ENCODE measurements around the gene TLR8.

TLR8 gene

DNA sequence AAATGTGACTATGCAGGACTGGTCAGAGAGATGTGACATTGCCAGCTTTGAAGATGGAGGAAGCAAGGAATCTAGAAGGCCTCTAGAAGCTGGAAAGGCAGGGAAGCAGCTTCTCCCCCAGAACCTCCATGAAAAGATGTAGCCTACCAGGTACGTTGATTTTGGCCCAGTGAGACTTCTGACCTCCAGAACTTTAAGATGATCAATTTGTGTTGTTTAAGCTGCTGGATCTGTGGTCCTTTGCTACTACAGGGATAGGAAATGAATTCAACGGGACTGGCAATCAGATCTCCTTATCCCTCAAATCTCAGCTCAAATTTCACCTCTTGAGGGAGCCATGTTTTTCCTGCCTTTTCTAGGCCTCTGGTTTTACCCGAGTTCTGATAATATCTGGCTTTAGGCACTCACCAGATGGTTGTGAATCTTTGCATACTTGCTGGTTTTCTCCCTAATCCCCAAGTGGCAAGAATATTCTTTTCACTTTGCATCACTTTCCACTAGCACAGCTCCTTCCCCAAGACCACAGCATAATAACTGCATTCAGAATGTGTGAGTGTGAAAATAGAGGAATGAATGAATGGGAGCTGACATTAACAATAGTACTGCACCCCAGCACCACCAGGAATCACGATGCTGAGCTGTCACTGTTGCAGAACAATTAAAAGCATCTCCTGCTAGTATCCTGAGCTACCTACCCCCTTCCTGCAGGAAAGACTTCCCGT lies 42.9 kb downstream of the TLR8 start:
- Mint-ChIP-seq H3K4me1 (peaks cover 42% of the 10 kb centered on the region), H3K27ac (peak overlapping the region; percentile 76 to 93 (median 80)), H3K36me3 (ENCODE audit: low read depth) (no peaks in the 10 kb centered on the region), H3K9me3 (peaks cover 3% of the 10 kb centered on the region), H3K27me3 (ENCODE audit: low read depth) (no peaks in the 10 kb centered on the region), H3K4me3 (no peak overlapping the region)
- TF ChIP-seq, protein P1, sequence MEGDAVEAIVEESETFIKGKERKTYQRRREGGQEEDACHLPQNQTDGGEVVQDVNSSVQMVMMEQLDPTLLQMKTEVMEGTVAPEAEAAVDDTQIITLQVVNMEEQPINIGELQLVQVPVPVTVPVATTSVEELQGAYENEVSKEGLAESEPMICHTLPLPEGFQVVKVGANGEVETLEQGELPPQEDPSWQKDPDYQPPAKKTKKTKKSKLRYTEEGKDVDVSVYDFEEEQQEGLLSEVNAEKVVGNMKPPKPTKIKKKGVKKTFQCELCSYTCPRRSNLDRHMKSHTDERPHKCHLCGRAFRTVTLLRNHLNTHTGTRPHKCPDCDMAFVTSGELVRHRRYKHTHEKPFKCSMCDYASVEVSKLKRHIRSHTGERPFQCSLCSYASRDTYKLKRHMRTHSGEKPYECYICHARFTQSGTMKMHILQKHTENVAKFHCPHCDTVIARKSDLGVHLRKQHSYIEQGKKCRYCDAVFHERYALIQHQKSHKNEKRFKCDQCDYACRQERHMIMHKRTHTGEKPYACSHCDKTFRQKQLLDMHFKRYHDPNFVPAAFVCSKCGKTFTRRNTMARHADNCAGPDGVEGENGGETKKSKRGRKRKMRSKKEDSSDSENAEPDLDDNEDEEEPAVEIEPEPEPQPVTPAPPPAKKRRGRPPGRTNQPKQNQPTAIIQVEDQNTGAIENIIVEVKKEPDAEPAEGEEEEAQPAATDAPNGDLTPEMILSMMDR (IDR thresholded peaks at IDR 0.05; ENCODE audit: unreplicated experiment in 3 of 3) = no peak

DNA sequence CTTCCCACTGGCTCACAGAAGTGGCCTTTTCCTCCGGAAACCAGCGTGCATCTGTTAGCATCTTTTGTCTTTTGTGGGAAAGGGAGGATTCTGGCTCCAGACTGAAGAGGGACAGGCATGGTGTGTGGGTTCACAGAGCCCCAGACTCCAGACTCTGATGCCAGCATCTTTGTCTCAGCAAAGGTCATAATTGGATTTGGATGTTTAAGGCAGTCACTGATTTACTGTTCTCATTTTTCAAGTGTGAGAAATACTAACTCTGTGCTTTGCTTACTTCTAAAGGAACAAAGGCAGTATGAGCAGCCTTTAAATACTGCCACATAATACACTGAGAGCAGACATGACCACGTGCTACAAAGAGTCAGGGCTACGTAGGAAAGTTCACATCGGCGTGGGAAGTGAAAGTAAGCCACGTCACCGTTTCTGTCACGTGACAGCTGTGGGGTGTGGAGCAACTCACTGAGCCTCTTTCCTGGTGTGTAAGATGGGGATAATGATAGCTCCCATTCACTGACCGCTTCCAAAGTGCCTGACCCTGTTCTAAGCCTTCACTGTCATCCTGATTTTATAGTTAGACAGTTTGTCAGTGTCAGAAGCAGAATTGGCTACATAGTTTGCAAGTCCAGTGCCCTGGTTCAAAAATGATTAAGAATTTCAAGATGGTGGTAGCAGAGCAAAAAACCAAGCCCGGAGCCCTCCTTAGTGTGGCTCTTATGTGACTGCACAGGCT lies 43.7 kb downstream of the TLR8 start:
- H3K4me3 Mint-ChIP-seq = no peak overlapping the region
- H3K27me3 Mint-ChIP-seq (ENCODE audit: low read depth) = no peaks in the 10 kb centered on the region
- no peaks in the 10 kb centered on the region for H3K36me3 Mint-ChIP-seq (ENCODE audit: low read depth)
- TF ChIP-seq, protein P1 (IDR thresholded peaks at IDR 0.05; ENCODE audit: unreplicated experiment in 3 of 3) = no peak
- H3K9me3 Mint-ChIP-seq = peaks cover 3% of the 10 kb centered on the region
- H3K4me1 Mint-ChIP-seq = peaks cover 42% of the 10 kb centered on the region
- H3K27ac Mint-ChIP-seq = peak overlapping the region; percentile 76 to 93 (median 80)

DNA sequence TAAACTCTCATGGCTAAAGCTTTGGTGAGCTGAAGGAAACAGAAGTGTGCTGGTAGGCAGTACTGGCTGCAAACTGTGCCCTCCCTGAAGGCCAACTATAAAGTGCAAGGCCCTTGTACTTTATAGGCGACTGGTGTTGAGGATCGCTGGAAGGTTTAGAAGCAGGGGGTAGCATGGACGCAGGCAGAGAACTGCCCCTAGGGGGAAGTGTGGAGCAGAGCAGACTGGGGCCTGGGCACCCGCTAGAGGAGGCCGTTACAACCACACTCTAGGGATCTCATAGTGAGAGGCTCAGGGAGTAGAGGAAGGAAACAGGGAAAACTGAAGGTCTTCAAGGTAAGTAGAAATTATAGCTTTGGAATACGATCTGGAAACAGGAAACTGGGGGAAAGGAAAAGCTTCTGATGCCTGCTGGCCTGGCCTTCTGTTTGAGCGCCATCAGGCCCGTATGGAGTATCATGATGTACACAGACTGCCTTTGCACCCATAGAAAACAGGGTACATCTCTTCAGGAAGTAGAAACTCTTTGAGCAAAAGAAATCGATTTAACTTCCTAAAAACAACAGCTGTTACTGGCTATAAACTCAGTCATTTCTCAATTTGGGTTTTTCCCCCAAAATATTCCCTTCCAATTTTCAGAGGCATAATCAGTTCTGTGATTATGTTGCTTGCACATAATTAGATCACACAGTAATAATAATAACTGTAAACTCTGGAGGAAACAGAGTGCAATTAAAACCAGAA lies 44.6 kb downstream of the TLR8 start:
- Mint-ChIP-seq H3K4me3 (no peak overlapping the region), H3K9me3 (peaks cover 3% of the 10 kb centered on the region), H3K36me3 (ENCODE audit: low read depth) (no peaks in the 10 kb centered on the region), H3K27ac (peak overlapping the region; percentile 56 to 93 (median 76)), H3K4me1 (peaks cover 41% of the 10 kb centered on the region), H3K27me3 (ENCODE audit: low read depth) (no peaks in the 10 kb centered on the region)
- TF ChIP-seq, protein P1 (IDR thresholded peaks at IDR 0.05; ENCODE audit: unreplicated experiment in 3 of 3) = peak in 2 of 3 experiments; percentile 23 to 39

DNA sequence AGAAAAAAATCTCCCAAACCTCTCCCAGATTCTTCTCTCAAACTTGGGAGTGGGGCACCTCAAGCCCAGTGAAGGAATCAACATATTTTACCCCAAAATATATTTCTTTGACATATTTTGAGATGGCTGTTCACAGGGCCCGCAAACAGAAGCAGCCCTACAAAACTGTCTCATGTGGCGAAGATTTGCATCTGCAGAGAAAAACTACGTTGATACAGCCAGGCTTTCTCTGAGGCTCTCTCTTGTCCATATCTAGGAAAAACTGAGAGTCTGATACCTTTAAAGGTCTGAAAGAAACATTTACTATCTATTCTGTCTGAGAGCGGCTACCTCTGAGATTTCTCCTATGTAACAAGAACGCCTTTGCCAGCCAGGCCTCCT lies 45.2 kb downstream of the TLR8 start:
- no peak overlapping the region for H3K4me3 Mint-ChIP-seq
- TF ChIP-seq, protein P1 (IDR thresholded peaks at IDR 0.05; ENCODE audit: unreplicated experiment in 3 of 3) = no peak

DNA sequence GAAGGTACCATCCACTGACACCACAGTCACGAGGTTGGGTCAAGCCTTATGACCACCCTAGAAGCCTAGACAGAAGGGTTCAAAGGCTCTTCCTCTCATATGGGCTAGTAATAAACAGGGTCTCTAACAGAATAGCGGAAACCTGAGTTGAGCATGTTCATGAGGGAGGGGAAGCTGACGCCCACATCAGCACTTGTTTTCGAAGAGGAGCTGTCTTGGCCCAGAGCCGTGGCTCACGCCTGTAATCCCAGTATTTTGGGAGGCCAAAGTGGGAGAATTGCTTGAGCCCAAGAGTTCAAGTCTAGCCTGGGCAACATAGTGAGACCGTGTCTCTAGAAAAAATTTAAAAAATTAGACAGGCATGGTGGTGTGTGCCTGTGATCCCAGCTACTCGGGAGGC lies 47.0 kb downstream of the TLR8 start:
- TF ChIP-seq, protein P1 (IDR thresholded peaks at IDR 0.05; ENCODE audit: unreplicated experiment in 3 of 3) = no peak
- no peak overlapping the region for H3K27ac Mint-ChIP-seq

More for the DNA sequence above, 45.2 kb downstream of the TLR8 start:
- peaks cover 38% of the 10 kb centered on the region for H3K4me1 Mint-ChIP-seq
- peak overlapping the region in 2 of 3 experiments; percentile 65 to 76 for H3K27ac Mint-ChIP-seq
- no peaks in the 10 kb centered on the region for H3K27me3 Mint-ChIP-seq (ENCODE audit: low read depth)
- H3K9me3 Mint-ChIP-seq = no peaks in the 10 kb centered on the region
- H3K36me3 Mint-ChIP-seq (ENCODE audit: low read depth) = no peaks in the 10 kb centered on the region

More for the DNA sequence above, 47.0 kb downstream of the TLR8 start:
- Mint-ChIP-seq H3K36me3 (ENCODE audit: low read depth) (no peaks in the 10 kb centered on the region), H3K9me3 (peaks cover 4% of the 10 kb centered on the region), H3K27me3 (ENCODE audit: low read depth) (no peaks in the 10 kb centered on the region), H3K4me1 (peaks cover 32% of the 10 kb centered on the region), H3K4me3 (no peak overlapping the region)

Measured in nephron (organoid).